ENCODE results near the gene OR5B3. TPM values are rescaled to one million over a fixed set of nuclear protein-coding genes. Genes with fewer than 3 reads are reported as not detected.

OR5B3 gene
- total RNA-seq (not detected), total RNA-seq (0 to 0.08 (median 0) reads per million in 172 experiments)
- polyA plus RNA-seq (2013, experiment 1 of 2): not detected
- polyA plus RNA-seq (2013, experiment 2 of 2): not detected

GRCh38 chr11:58406774-58407173, at the start of gene OR5B3:
TSS of gene OR5B3 (minus strand) at chr11:58406874. CDS start at chr11:58403409, 3,465 bp downstream.
- H3K27me3 Mint-ChIP-seq: peaks cover 8% of the 10 kb centered on the region
- intact Hi-C loops (cut with DNase I, micrococcal nuclease): no loop called here
- no peaks in the 10 kb centered on the region for H3K4me1 Mint-ChIP-seq (ENCODE audit: low read depth)
- TF ChIP-seq CTCF (IDR thresholded peaks at IDR 0.05): no peak
- H3K27ac Mint-ChIP-seq: no peak within 1 kb of the TSS
- H3K36me3 Mint-ChIP-seq (ENCODE audit: low read depth): peaks cover 8% of the 10 kb centered on the region
- Histone ChIP-seq H3K36me3 (ENCODE audit: insufficient read depth, low read length) (no peaks in the 10 kb centered on the region), H3K9me3 (ENCODE audit: control insufficient read depth in 1 of 2, insufficient read depth in 1 of 2, low read length in 2 of 2) (peaks cover 5 to 17% of the 10 kb centered on the region in 2 experiments), H3K4me3 (ENCODE audit: low read length) (no peak within 1 kb of the TSS), H3K4me1 (ENCODE audit: insufficient read depth, low read length) (no peaks in the 10 kb centered on the region), H3K27ac (ENCODE audit: low read depth in 1 of 2, low read length in 2 of 2) (no peak within 1 kb of the TSS), H3K27me3 (ENCODE audit: control insufficient read depth in 1 of 2, insufficient read depth in 2 of 2, low read length in 2 of 2) (no peaks in the 10 kb centered on the region)
- no peak within 1 kb of the TSS for H3K4me3 Mint-ChIP-seq
- peaks cover 24% of the 10 kb centered on the region for H3K9me3 Mint-ChIP-seq
- DNase-seq: no peak
- POLR2A ChIA-PET: no interaction called here
- CTCF ChIA-PET: no interaction called here
- no peak for ATAC-seq (ENCODE audit: poor library complexity)

- Mint-ChIP-seq H3K4me3 (no peak overlapping the region), H3K36me3 (ENCODE audit: low read depth) (no peaks in the 10 kb centered on the region), H3K9me3 (peaks cover 9% of the 10 kb centered on the region), H3K27me3 (peaks cover 35% of the 10 kb centered on the region), H3K27ac (no peak overlapping the region), H3K4me1 (ENCODE audit: low read depth) (no peaks in the 10 kb centered on the region)
- Histone ChIP-seq H3K27ac (ENCODE audit: low read depth in 1 of 2, low read length in 2 of 2) (no peak overlapping the region), H3K4me1 (ENCODE audit: insufficient read depth, low read length) (no peaks in the 10 kb centered on the region), H3K9me3 (ENCODE audit: control insufficient read depth in 1 of 2, insufficient read depth in 1 of 2, low read length in 2 of 2) (no peaks in the 10 kb centered on the region), H3K4me3 (ENCODE audit: low read length) (no peak overlapping the region), H3K27me3 (ENCODE audit: control insufficient read depth in 1 of 2, insufficient read depth in 2 of 2, low read length in 2 of 2) (peaks cover 0 to 2% of the 10 kb centered on the region in 2 experiments), H3K36me3 (ENCODE audit: insufficient read depth, low read length) (no peaks in the 10 kb centered on the region)
- DNase-seq (no peak), ATAC-seq (ENCODE audit: poor library complexity) (no peak)
- ChIA-PET POLR2A (no interaction called here), CTCF (no interaction called here)
- TF ChIP-seq CTCF (IDR thresholded peaks at IDR 0.05): no peak
- intact Hi-C loops (cut with DNase I, micrococcal nuclease): no loop called here
Observed at GRCh38 chr11:58451585-58451984, 44.9 kb upstream of the OR5B3 start.

GRCh38 chr11:58446294-58446693, 39.6 kb upstream of the OR5B3 start:
- no peaks in the 10 kb centered on the region for H3K4me1 ChIP-seq (ENCODE audit: insufficient read depth, low read length)
- Mint-ChIP-seq H3K9me3 (peaks cover 11% of the 10 kb centered on the region), H3K36me3 (ENCODE audit: low read depth) (peaks cover 5% of the 10 kb centered on the region), H3K4me3 (no peak overlapping the region), H3K27ac (no peak overlapping the region), H3K4me1 (ENCODE audit: low read depth) (no peaks in the 10 kb centered on the region), H3K27me3 (peaks cover 46% of the 10 kb centered on the region)
- no peak for TF ChIP-seq CTCF (IDR thresholded peaks at IDR 0.05)
- H3K4me3 ChIP-seq (ENCODE audit: low read length): no peak overlapping the region
- ChIA-PET POLR2A (no interaction called here), CTCF (no interaction called here)
- no peaks in the 10 kb centered on the region for H3K9me3 ChIP-seq (ENCODE audit: control insufficient read depth in 1 of 2, insufficient read depth in 1 of 2, low read length in 2 of 2)
- H3K27ac ChIP-seq (ENCODE audit: low read depth in 1 of 2, low read length in 2 of 2): no peak overlapping the region
- no peak for DNase-seq
- H3K27me3 ChIP-seq (ENCODE audit: control insufficient read depth in 1 of 2, insufficient read depth in 2 of 2, low read length in 2 of 2): peaks cover 0 to 4% of the 10 kb centered on the region in 2 experiments
- no peaks in the 10 kb centered on the region for H3K36me3 ChIP-seq (ENCODE audit: insufficient read depth, low read length)
- ATAC-seq (ENCODE audit: poor library complexity): no peak
- intact Hi-C loops (cut with DNase I, micrococcal nuclease): no loop called here
